ENCODE measurements around the gene PRR35. TPM values are rescaled to one million over a fixed set of nuclear protein-coding genes. Genes with fewer than 3 reads are reported as not detected.

The PRR35 gene
- total and polyA plus RNA-seq, 8 donors, result not detected

DNA sequence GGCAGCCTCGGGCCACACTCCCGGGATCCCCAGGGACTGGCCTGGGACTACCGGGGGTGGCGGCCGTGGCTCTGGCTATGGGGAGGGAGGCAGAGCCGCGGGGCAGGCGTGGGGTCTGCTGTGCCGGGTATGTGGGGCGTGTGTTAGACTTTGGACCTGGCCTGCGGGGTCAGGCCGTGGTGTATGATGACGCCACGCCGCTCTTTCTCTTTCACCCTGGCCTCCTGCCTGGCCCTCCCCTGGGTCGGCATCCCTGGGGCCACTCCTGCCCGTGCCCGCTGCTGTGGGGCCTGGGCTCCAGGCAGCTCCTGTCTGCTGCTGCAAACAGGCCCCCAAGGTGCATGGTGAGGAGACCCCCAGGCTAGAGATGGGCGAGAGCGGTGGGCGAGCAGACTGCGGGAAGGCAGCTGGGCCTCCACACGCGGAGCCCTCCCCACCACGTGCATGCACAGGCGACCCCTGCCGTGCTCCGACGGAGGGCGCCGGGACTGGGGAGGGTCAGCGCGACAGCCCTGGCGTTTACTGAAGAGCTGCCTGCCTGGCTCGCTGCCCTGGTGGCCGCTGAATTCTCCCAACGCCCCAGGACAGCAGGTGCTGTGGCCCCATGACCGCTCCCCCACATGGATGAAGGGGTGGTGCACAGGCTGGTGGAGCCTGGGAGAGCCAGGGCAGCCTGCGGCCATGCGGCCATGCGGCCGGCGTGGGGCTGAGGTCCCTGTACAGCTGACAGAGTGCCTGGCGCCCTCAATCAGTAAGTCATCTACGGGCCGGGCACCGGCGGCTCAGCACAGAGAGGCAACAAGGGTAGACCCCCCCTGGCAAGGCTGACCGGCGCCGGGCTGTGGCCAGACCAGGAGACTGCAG lies 16.7 kb upstream of the PRR35 start:
- Histone ChIP-seq H3K9me3 (no peaks in the 10 kb centered on the region), H3K4me1 (peaks cover 0 to 33% (median 21%) of the 10 kb centered on the region in 4 donors), H3K4me3 (no peak overlapping the region), H3K36me3 (peaks cover 16 to 75% (median 49%) of the 10 kb centered on the region in 4 donors), H3K27ac (peak overlapping the region in 1 of 5 donors; percentile 31), H3K27me3 (no peaks in the 10 kb centered on the region)
- peak; percentile 42 to 69 for DNase-seq
- WGBS, 5 donors, result 64 to 82% (median 75%) methylated on average over 34 to 51 of the region's 51 CpGs
- TF ChIP-seq POLR2AphosphoS5 (IDR thresholded peaks at IDR 0.05), result no peak
- TF ChIP-seq, protein P1, sequence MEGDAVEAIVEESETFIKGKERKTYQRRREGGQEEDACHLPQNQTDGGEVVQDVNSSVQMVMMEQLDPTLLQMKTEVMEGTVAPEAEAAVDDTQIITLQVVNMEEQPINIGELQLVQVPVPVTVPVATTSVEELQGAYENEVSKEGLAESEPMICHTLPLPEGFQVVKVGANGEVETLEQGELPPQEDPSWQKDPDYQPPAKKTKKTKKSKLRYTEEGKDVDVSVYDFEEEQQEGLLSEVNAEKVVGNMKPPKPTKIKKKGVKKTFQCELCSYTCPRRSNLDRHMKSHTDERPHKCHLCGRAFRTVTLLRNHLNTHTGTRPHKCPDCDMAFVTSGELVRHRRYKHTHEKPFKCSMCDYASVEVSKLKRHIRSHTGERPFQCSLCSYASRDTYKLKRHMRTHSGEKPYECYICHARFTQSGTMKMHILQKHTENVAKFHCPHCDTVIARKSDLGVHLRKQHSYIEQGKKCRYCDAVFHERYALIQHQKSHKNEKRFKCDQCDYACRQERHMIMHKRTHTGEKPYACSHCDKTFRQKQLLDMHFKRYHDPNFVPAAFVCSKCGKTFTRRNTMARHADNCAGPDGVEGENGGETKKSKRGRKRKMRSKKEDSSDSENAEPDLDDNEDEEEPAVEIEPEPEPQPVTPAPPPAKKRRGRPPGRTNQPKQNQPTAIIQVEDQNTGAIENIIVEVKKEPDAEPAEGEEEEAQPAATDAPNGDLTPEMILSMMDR (IDR thresholded peaks at IDR 0.05), result no peak
- TF ChIP-seq EP300 (IDR thresholded peaks at IDR 0.05), result no peak
- TF ChIP-seq POLR2A (IDR thresholded peaks at IDR 0.05), result no peak
- intact Hi-C loops (cut with DNase I; ENCODE audit: low total_unique reads), result no loop called here

DNA sequence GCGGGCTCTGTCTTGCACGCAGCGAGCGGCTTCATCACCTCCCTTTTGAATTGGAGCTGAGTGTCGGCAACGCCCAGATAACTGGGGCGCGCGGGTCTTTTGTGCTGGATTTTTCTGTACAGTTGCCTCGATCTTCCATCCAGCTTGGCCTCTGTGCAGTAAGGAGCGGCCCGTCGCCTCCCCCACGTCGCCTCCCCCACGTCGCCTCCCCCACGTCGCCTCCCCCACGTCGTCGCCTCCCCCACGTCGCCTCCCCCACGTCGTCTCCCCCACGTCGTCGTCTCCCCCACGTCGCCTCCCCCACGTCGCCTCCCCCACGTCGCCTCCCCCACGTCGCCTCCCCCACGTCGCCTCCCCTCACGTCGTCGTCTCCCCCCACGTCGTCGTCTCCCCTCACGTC lies 15.7 kb upstream of the PRR35 start:
- no peaks in the 10 kb centered on the region for H3K27me3 ChIP-seq
- intact Hi-C loops (cut with DNase I; ENCODE audit: low total_unique reads), result no loop called here
- H3K27ac ChIP-seq, result no peak overlapping the region
- H3K4me1 ChIP-seq, result peaks cover 0 to 33% (median 21%) of the 10 kb centered on the region in 4 donors
- H3K36me3 ChIP-seq, result peaks cover 26 to 76% (median 54%) of the 10 kb centered on the region in 4 donors
- no peaks in the 10 kb centered on the region for H3K9me3 ChIP-seq
- no peak overlapping the region for H3K4me3 ChIP-seq
- TF ChIP-seq EP300 (IDR thresholded peaks at IDR 0.05), result no peak
- TF ChIP-seq POLR2A (IDR thresholded peaks at IDR 0.05), result no peak
- TF ChIP-seq POLR2AphosphoS5 (IDR thresholded peaks at IDR 0.05), result no peak
- TF ChIP-seq, protein P1 (IDR thresholded peaks at IDR 0.05), result no peak
- no peak for DNase-seq
- 91 to 96% (median 92%) methylated on average over 33 to 46 of the region's 46 CpGs for WGBS, 5 donors

DNA sequence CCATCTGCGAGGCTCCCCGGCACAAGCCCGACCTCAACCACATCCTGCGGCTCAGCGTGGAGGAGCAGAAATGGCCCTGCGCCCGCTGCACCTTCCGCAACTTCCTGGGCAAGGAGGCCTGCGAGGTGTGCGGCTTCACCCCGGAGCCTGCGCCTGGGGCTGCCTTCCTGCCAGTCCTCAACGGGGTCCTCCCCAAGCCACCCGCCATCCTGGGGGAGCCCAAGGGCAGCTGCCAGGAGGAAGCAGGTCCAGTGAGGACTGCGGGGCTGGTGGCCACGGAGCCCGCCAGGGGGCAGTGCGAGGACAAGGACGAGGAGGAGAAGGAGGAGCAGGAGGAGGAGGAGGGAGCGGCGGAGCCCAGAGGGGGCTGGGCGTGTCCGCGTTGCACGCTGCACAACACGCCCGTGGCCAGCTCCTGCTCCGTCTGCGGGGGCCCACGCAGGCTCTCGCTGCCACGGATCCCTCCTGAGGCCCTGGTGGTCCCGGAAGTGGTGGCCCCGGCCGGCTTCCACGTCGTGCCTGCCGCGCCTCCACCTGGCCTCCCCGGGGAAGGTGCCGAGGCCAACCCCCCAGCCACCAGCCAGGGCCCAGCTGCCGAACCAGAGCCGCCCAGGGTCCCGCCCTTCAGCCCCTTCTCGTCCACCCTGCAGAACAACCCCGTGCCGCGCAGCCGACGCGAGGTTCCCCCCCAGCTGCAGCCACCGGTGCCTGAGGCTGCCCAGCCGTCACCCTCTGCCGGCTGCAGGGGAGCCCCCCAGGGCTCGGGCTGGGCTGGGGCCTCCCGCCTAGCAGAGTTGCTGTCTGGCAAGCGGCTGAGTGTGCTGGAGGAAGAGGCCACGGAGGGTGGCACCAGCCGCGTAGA lies 13.1 kb upstream of the PRR35 start:
- H3K4me1 ChIP-seq, result peaks cover 0 to 33% (median 21%) of the 10 kb centered on the region in 4 donors
- TF ChIP-seq POLR2A (IDR thresholded peaks at IDR 0.05) (no peak), POLR2AphosphoS5 (IDR thresholded peaks at IDR 0.05) (peak in 1 of 3 donors; percentile 8)
- TF ChIP-seq, protein P1 (IDR thresholded peaks at IDR 0.05), result peak in 5 of 7 experiments; percentile 25 to 62 (median 49)
- H3K9me3 ChIP-seq, result no peaks in the 10 kb centered on the region
- H3K27me3 ChIP-seq, result no peaks in the 10 kb centered on the region
- peaks cover 33 to 74% (median 54%) of the 10 kb centered on the region in 4 donors for H3K36me3 ChIP-seq
- H3K27ac ChIP-seq, result no peak overlapping the region
- H3K4me3 ChIP-seq, result peak overlapping the region in 1 of 4 donors; percentile 23
- 66 to 75% (median 71%) methylated on average over 17 to 60 of the region's 60 CpGs for WGBS, 5 donors
- intact Hi-C loops (cut with DNase I; ENCODE audit: low total_unique reads), result no loop called here
- peak; percentile 78 to 81 for DNase-seq

DNA sequence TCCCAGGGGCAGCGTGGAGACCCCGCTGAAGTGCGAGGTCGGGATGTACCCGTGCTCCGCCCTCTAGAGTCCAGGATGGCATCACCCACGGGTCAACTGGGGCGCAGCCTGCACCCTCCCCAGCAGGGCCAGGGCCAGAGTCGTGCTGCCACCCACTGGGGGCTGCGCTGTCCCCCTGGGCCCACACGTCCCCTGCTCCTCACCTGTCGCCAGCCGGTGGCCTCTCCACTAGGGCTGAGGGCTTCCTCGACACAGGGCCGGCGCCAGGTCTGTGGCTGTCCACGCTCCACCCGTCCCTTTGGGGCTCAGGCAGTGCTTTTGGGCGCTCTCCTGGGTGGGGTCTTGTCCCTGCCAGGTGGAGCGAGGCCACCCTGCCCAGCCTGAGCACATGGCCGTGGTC lies 11.6 kb upstream of the PRR35 start:
- Histone ChIP-seq H3K4me1 (peaks cover 0 to 22% (median 13%) of the 10 kb centered on the region in 4 donors), H3K27me3 (no peaks in the 10 kb centered on the region), H3K36me3 (peaks cover 46 to 79% (median 67%) of the 10 kb centered on the region in 4 donors), H3K27ac (no peak overlapping the region), H3K4me3 (no peak overlapping the region), H3K9me3 (no peaks in the 10 kb centered on the region)
- TF ChIP-seq POLR2A (IDR thresholded peaks at IDR 0.05) (no peak), EP300 (IDR thresholded peaks at IDR 0.05) (no peak)
- 92 to 97% (median 95%) methylated on average over 18 to 21 of the region's 21 CpGs for WGBS, 5 donors
- DNase-seq, result no peak
- intact Hi-C loops (cut with DNase I; ENCODE audit: low total_unique reads), result no loop called here

All from stomach (tissue), 9 donors.